Kidney (tissue), 14 donors: ENCODE data around the gene DAPL1. TPM values are rescaled to one million over a fixed set of nuclear protein-coding genes. Genes with fewer than 3 reads are reported as not detected.

Source experiments
- DNase-seq, 5 donors: peaks; one replicate each; pipeline ENCODE4 v3.0.0-alpha.2; 2013 to 2020
- FAIRE-seq: peaks from 2 replicates; lab custom pipeline; 2012; peaks lifted over from hg19 to GRCh38; lab: Jason Lieb, UNC
- H3K27ac ChIP-seq, 2 donors: one replicate each; pipeline ENCODE4 v1.7.0; 2013; ENCODE audit warnings: low read depth in 2 of 2, low read length in 2 of 2, inconsistent platforms in 1 of 2
- H3K27me3 ChIP-seq: one replicate; pipeline ENCODE4 v1.7.1; 2013; ENCODE audit warnings: low read length, inconsistent platforms; ENCODE audit not compliant: control insufficient read depth, insufficient read depth
- H3K36me3 ChIP-seq, 3 donors: one replicate each; pipeline versions ENCODE4 v1.7.0 to v1.7.1; 2013; ENCODE audit warnings: low read length in 3 of 3, control low read depth in 1 of 3, inconsistent platforms in 1 of 3; ENCODE audit not compliant: insufficient read depth in 3 of 3, control insufficient read depth in 2 of 3
- H3K4me1 ChIP-seq, 3 donors: one replicate each; pipeline versions ENCODE4 v1.7.0 to v1.7.1; 2013; ENCODE audit warnings: low read length in 3 of 3, inconsistent platforms in 1 of 3, low read depth in 1 of 3; ENCODE audit not compliant: control insufficient read depth in 2 of 3, insufficient read depth in 2 of 3
- H3K4me3 ChIP-seq, 3 donors: one replicate each; pipeline versions ENCODE4 v1.7.0 to v1.8.1; 2013; ENCODE audit warnings: low read length in 3 of 3, control low read depth in 1 of 3, inconsistent platforms in 1 of 3
- H3K9ac ChIP-seq, 3 donors: one replicate each; pipeline versions ENCODE4 v1.7.0 to v1.7.1; 2013; ENCODE audit warnings: low read length in 3 of 3, control low read depth in 1 of 3, inconsistent platforms in 1 of 3
- H3K9me3 ChIP-seq, 3 donors: one replicate each; pipeline versions ENCODE4 v1.7.0 to v1.7.1; 2013; ENCODE audit warnings: low read length in 3 of 3, control low read depth in 1 of 3, inconsistent platforms in 1 of 3; ENCODE audit not compliant: control insufficient read depth in 2 of 3, insufficient read depth in 1 of 3
- intact Hi-C: fragments of 100-400 bp; cut with DNase I; formaldehyde crosslinking; loops from one replicate; pipeline ENCODE4 v1.11.1; 2022
- polyA plus RNA-seq: library from polyadenylated mRNA; stranded (reverse); fragments of 350-450 nt; fragmentation: Illumina TruSeq; extraction: RNeasy Lipid Tissue Mini Kit (QIAGEN cat#74804); gene quantifications from one replicate; pipeline ENCODE4 v1.2.3, GENCODE V29; 2014; ENCODE audit warnings: low read depth, low replicate concordance; ENCODE audit not compliant: insufficient read depth
- total RNA-seq: library from RNA; stranded (reverse); fragmentation: NEBNext Ultra II Directional; extraction: Animal tissue kit (Norgen Biotek cat#: 25700); gene quantifications from one replicate; pipeline ENCODE4 v1.2.1, GENCODE V29; 2021
- TF ChIP-seq, protein P1 (sequence below): IDR thresholded peaks from 3 replicates; pipeline ENCODE4 v1.5.1; 2012; ENCODE audit warnings: mild to moderate bottlenecking, moderate library complexity, borderline replicate concordance; ENCODE audit not compliant: insufficient read depth; ENCODE audit errors: extremely low read depth
- donor health status: control.
- donor health status: control.
- donor health status: control.
- donor health status: control.
- donor health status: control.
- donor health status: DM: yes; HTN: yes; CAD: no.
- donor health status: Normal renal cell carcinoma (clear cell type).

DAPL1 gene
- total and polyA plus RNA-seq, 2 donors from 2014 or later: 0.50 to 3.6 TPM

DNA sequence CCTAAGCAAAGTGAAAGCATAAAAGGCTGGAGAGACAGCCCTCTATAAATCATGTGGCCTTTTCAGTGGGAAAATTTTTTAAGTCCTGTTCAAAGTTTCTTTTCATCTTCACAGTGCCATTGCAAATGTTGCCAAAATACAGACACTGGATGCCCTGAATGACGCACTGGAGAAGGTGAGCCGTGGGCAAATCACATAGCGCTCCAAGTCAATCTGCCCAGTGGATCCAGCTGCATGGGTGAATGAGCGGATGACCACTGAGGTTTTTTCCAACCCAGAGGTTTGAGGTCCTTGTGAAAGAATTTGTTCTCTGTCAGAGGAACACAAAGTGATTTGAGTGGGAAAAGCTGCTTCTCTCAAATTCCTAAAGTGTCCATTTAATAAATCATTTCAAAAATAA lies 11.8 kb downstream of the DAPL1 start:
- no peaks in the 10 kb centered on the region for H3K27me3 ChIP-seq
- peaks cover 4 to 6% (median 5%) of the 10 kb centered on the region in 3 donors for H3K4me1 ChIP-seq
- no peaks in the 10 kb centered on the region for H3K9me3 ChIP-seq
- H3K27ac ChIP-seq: no peak overlapping the region
- no peak for DNase-seq
- TF ChIP-seq, protein P1, sequence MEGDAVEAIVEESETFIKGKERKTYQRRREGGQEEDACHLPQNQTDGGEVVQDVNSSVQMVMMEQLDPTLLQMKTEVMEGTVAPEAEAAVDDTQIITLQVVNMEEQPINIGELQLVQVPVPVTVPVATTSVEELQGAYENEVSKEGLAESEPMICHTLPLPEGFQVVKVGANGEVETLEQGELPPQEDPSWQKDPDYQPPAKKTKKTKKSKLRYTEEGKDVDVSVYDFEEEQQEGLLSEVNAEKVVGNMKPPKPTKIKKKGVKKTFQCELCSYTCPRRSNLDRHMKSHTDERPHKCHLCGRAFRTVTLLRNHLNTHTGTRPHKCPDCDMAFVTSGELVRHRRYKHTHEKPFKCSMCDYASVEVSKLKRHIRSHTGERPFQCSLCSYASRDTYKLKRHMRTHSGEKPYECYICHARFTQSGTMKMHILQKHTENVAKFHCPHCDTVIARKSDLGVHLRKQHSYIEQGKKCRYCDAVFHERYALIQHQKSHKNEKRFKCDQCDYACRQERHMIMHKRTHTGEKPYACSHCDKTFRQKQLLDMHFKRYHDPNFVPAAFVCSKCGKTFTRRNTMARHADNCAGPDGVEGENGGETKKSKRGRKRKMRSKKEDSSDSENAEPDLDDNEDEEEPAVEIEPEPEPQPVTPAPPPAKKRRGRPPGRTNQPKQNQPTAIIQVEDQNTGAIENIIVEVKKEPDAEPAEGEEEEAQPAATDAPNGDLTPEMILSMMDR: no peak
- no peak overlapping the region for H3K9ac ChIP-seq
- no peak for FAIRE-seq
- no peak overlapping the region for H3K4me3 ChIP-seq
- H3K36me3 ChIP-seq: no peaks in the 10 kb centered on the region
- intact Hi-C loops: no loop called here

DNA sequence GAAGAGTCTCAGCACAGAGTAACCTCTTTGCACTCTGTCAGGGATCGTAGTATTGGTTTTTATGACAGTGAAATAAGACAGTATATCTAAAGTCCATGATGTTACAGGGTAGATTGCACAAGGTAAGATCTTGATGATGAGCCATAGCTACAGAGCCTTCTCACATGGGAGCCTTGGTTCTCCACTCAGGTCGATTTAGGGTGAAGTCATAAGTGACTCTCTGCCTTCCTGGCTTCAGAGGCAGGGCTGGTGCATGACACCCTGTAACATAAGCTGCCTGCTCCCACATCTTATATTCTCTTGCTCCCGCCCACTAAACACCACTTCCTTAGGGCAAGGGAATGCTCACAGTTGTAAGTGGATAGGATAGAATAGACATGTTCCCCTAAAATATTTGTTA lies 13.3 kb downstream of the DAPL1 start:
- H3K9ac ChIP-seq: no peak overlapping the region
- TF ChIP-seq, protein P1: no peak
- intact Hi-C loops: no loop called here
- H3K4me3 ChIP-seq: no peak overlapping the region
- no peak for DNase-seq
- no peaks in the 10 kb centered on the region for H3K9me3 ChIP-seq
- no peaks in the 10 kb centered on the region for H3K36me3 ChIP-seq
- peaks cover 5 to 9% (median 6%) of the 10 kb centered on the region in 3 donors for H3K4me1 ChIP-seq
- FAIRE-seq: no peak
- no peaks in the 10 kb centered on the region for H3K27me3 ChIP-seq
- no peak overlapping the region for H3K27ac ChIP-seq

DNA sequence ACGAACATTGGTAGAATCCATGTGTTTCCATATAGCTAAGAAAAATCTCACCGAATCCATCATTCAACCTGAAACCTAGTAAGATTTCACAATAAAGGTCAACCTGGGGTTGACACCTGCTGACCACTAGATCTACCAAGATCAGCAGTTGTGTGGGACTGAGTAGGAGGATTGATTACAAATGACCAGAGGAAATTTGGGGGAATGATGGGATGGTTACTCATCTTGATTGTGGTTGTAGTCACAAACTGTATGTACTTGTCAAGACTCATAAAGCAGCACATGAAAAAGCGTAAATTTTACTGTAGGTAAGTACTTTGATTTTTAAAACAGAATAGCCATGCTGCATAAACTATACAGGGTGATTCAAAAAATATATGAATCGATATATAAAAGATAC lies 14.7 kb downstream of the DAPL1 start:
- no peak overlapping the region for H3K9ac ChIP-seq
- no peak for DNase-seq
- TF ChIP-seq, protein P1: no peak
- H3K27ac ChIP-seq: no peak overlapping the region
- intact Hi-C loops: no loop called here
- peaks cover 5 to 12% (median 6%) of the 10 kb centered on the region in 3 donors for H3K4me1 ChIP-seq
- H3K27me3 ChIP-seq: no peaks in the 10 kb centered on the region
- no peak for FAIRE-seq
- no peaks in the 10 kb centered on the region for H3K9me3 ChIP-seq
- no peaks in the 10 kb centered on the region for H3K36me3 ChIP-seq
- no peak overlapping the region for H3K4me3 ChIP-seq
